ENCODE measurements around the gene NPSR1. TPM values are rescaled to one million over a fixed set of nuclear protein-coding genes. Genes with fewer than 3 reads are reported as not detected.

Gene NPSR1
- total and polyA plus RNA-seq, 4 donors, result not detected

GRCh38 chr7:34758111-34758601 lies 100.1 kb downstream of the NPSR1 start:
- WGBS, 2 donors, result 71 to 85% methylated on average over 1 of the region's 1 CpG
- DNase-seq, result no peak
- Histone ChIP-seq H3K27me3 (ENCODE audit: control insufficient read depth in 1 of 2, insufficient read depth in 2 of 2, low read length in 1 of 2) (peaks cover 0 to 1% of the 10 kb centered on the region in 2 donors), H3K4me1 (ENCODE audit: control insufficient read depth in 1 of 2, insufficient read depth in 2 of 2, low read length in 2 of 2) (no peaks in the 10 kb centered on the region), H3K36me3 (ENCODE audit: control insufficient read depth in 1 of 2, insufficient read depth in 2 of 2, low read length in 1 of 2) (no peaks in the 10 kb centered on the region), H3K27ac (ENCODE audit: low read depth in 1 of 2, low read length in 2 of 2) (no peak overlapping the region), H3K4me3 (ENCODE audit: low read length in 2 of 2) (no peak overlapping the region), H3K9me3 (ENCODE audit: control insufficient read depth, low read length) (no peaks in the 10 kb centered on the region)
- no peak for ATAC-seq (ENCODE audit: low FRiP score)
- intact Hi-C loops (cut with DNase I), result no loop called here

- Histone ChIP-seq H3K4me1 (ENCODE audit: control insufficient read depth in 1 of 2, insufficient read depth in 2 of 2, low read length in 2 of 2) (no peaks in the 10 kb centered on the region), H3K36me3 (ENCODE audit: control insufficient read depth in 1 of 2, insufficient read depth in 2 of 2, low read length in 1 of 2) (no peaks in the 10 kb centered on the region), H3K27me3 (ENCODE audit: control insufficient read depth in 1 of 2, insufficient read depth in 2 of 2, low read length in 1 of 2) (peaks cover 0 to 1% of the 10 kb centered on the region in 2 donors), H3K4me3 (ENCODE audit: low read length in 2 of 2) (no peak overlapping the region), H3K9me3 (ENCODE audit: control insufficient read depth, low read length) (no peaks in the 10 kb centered on the region), H3K27ac (ENCODE audit: low read depth in 1 of 2, low read length in 2 of 2) (no peak overlapping the region)
- ATAC-seq (ENCODE audit: low FRiP score), result no peak
- intact Hi-C loops (cut with DNase I), result no loop called here
- WGBS, 2 donors, result 71 to 81% methylated on average over 3 of the region's 3 CpGs
- DNase-seq, result no peak
These were observed 101.6 kb downstream of the NPSR1 start for GRCh38 chr7:34759477-34760125.

GRCh38 chr7:34760271-34760670 lies 102.3 kb downstream of the NPSR1 start:
- no peaks in the 10 kb centered on the region for H3K36me3 ChIP-seq (ENCODE audit: control insufficient read depth in 1 of 2, insufficient read depth in 2 of 2, low read length in 1 of 2)
- ATAC-seq (ENCODE audit: low FRiP score) (no peak), DNase-seq (no peak)
- WGBS, 2 donors, result 57 to 61% methylated on average over 2 of the region's 2 CpGs
- no peak overlapping the region for H3K27ac ChIP-seq (ENCODE audit: low read depth in 1 of 2, low read length in 2 of 2)
- peaks cover 0 to 1% of the 10 kb centered on the region in 2 donors for H3K27me3 ChIP-seq (ENCODE audit: control insufficient read depth in 1 of 2, insufficient read depth in 2 of 2, low read length in 1 of 2)
- H3K4me3 ChIP-seq (ENCODE audit: low read length in 2 of 2), result no peak overlapping the region
- no peaks in the 10 kb centered on the region for H3K4me1 ChIP-seq (ENCODE audit: control insufficient read depth in 1 of 2, insufficient read depth in 2 of 2, low read length in 2 of 2)
- intact Hi-C loops (cut with DNase I), result no loop called here
- no peaks in the 10 kb centered on the region for H3K9me3 ChIP-seq (ENCODE audit: control insufficient read depth, low read length)

GRCh38 chr7:34761206-34761605 lies 103.2 kb downstream of the NPSR1 start:
- WGBS, 2 donors, result 66 to 77% methylated on average over 1 of the region's 1 CpG
- Histone ChIP-seq H3K9me3 (ENCODE audit: control insufficient read depth, low read length) (no peaks in the 10 kb centered on the region), H3K4me1 (ENCODE audit: control insufficient read depth in 1 of 2, insufficient read depth in 2 of 2, low read length in 2 of 2) (no peaks in the 10 kb centered on the region), H3K27me3 (ENCODE audit: control insufficient read depth in 1 of 2, insufficient read depth in 2 of 2, low read length in 1 of 2) (peaks cover 0 to 1% of the 10 kb centered on the region in 2 donors), H3K4me3 (ENCODE audit: low read length in 2 of 2) (no peak overlapping the region), H3K36me3 (ENCODE audit: control insufficient read depth in 1 of 2, insufficient read depth in 2 of 2, low read length in 1 of 2) (no peaks in the 10 kb centered on the region), H3K27ac (ENCODE audit: low read depth in 1 of 2, low read length in 2 of 2) (no peak overlapping the region)
- ATAC-seq (ENCODE audit: low FRiP score), result no peak
- no peak for DNase-seq
- intact Hi-C loops (cut with DNase I), result no loop called here

GRCh38 chr7:34761627-34762026 lies 103.6 kb downstream of the NPSR1 start:
- no peaks in the 10 kb centered on the region for H3K36me3 ChIP-seq (ENCODE audit: control insufficient read depth in 1 of 2, insufficient read depth in 2 of 2, low read length in 1 of 2)
- no peak for ATAC-seq (ENCODE audit: low FRiP score)
- intact Hi-C loops (cut with DNase I), result no loop called here

GRCh38 chr7:34762764-34763163 lies 104.7 kb downstream of the NPSR1 start:
- Histone ChIP-seq H3K27ac (ENCODE audit: low read depth in 1 of 2, low read length in 2 of 2) (no peak overlapping the region), H3K36me3 (ENCODE audit: control insufficient read depth in 1 of 2, insufficient read depth in 2 of 2, low read length in 1 of 2) (no peaks in the 10 kb centered on the region), H3K4me1 (ENCODE audit: control insufficient read depth in 1 of 2, insufficient read depth in 2 of 2, low read length in 2 of 2) (no peaks in the 10 kb centered on the region), H3K4me3 (ENCODE audit: low read length in 2 of 2) (no peak overlapping the region), H3K27me3 (ENCODE audit: control insufficient read depth in 1 of 2, insufficient read depth in 2 of 2, low read length in 1 of 2) (peaks cover 0 to 1% of the 10 kb centered on the region in 2 donors), H3K9me3 (ENCODE audit: control insufficient read depth, low read length) (no peaks in the 10 kb centered on the region)
- ATAC-seq (ENCODE audit: low FRiP score) (no peak), DNase-seq (no peak)
- WGBS, 2 donors, result 38 to 46% methylated on average over 2 of the region's 2 CpGs
- intact Hi-C loops (cut with DNase I), result no loop called here

More at GRCh38 chr7:34761627-34762026, 103.6 kb downstream of the NPSR1 start:
- H3K4me3 ChIP-seq (ENCODE audit: low read length in 2 of 2), result no peak overlapping the region
- H3K27ac ChIP-seq (ENCODE audit: low read depth in 1 of 2, low read length in 2 of 2), result no peak overlapping the region
- no peaks in the 10 kb centered on the region for H3K4me1 ChIP-seq (ENCODE audit: control insufficient read depth in 1 of 2, insufficient read depth in 2 of 2, low read length in 2 of 2)
- H3K9me3 ChIP-seq (ENCODE audit: control insufficient read depth, low read length), result no peaks in the 10 kb centered on the region
- no peak for DNase-seq
- H3K27me3 ChIP-seq (ENCODE audit: control insufficient read depth in 1 of 2, insufficient read depth in 2 of 2, low read length in 1 of 2), result peaks cover 0 to 1% of the 10 kb centered on the region in 2 donors

GRCh38 chr7:34772296-34772938 lies 114.4 kb downstream of the NPSR1 start:
- Histone ChIP-seq H3K4me3 (ENCODE audit: low read length in 2 of 2) (no peak overlapping the region), H3K27me3 (ENCODE audit: control insufficient read depth in 1 of 2, insufficient read depth in 2 of 2, low read length in 1 of 2) (no peaks in the 10 kb centered on the region), H3K9me3 (ENCODE audit: control insufficient read depth, low read length) (no peaks in the 10 kb centered on the region), H3K36me3 (ENCODE audit: control insufficient read depth in 1 of 2, insufficient read depth in 2 of 2, low read length in 1 of 2) (no peaks in the 10 kb centered on the region), H3K4me1 (ENCODE audit: control insufficient read depth in 1 of 2, insufficient read depth in 2 of 2, low read length in 2 of 2) (no peaks in the 10 kb centered on the region), H3K27ac (ENCODE audit: low read depth in 1 of 2, low read length in 2 of 2) (no peak overlapping the region)
- no peak for DNase-seq
- ATAC-seq (ENCODE audit: low FRiP score), result no peak
- intact Hi-C loops (cut with DNase I), result no loop called here

- intact Hi-C loops (cut with DNase I), result no loop called here
- Histone ChIP-seq H3K27ac (ENCODE audit: low read depth in 1 of 2, low read length in 2 of 2) (no peak overlapping the region), H3K27me3 (ENCODE audit: control insufficient read depth in 1 of 2, insufficient read depth in 2 of 2, low read length in 1 of 2) (no peaks in the 10 kb centered on the region), H3K4me3 (ENCODE audit: low read length in 2 of 2) (no peak overlapping the region), H3K36me3 (ENCODE audit: control insufficient read depth in 1 of 2, insufficient read depth in 2 of 2, low read length in 1 of 2) (no peaks in the 10 kb centered on the region), H3K4me1 (ENCODE audit: control insufficient read depth in 1 of 2, insufficient read depth in 2 of 2, low read length in 2 of 2) (no peaks in the 10 kb centered on the region), H3K9me3 (ENCODE audit: control insufficient read depth, low read length) (no peaks in the 10 kb centered on the region)
- ATAC-seq (ENCODE audit: low FRiP score) (no peak), DNase-seq (no peak)
- 56 to 69% methylated on average over 1 of the region's 1 CpG for WGBS, 2 donors
These were observed 118.8 kb downstream of the NPSR1 start for GRCh38 chr7:34776748-34777358.

GRCh38 chr7:34780546-34780945 lies 122.5 kb downstream of the NPSR1 start:
- H3K27ac ChIP-seq (ENCODE audit: low read depth in 1 of 2, low read length in 2 of 2), result no peak overlapping the region
- peaks cover 2% of the 10 kb centered on the region for H3K9me3 ChIP-seq (ENCODE audit: control insufficient read depth, low read length)
- ATAC-seq (ENCODE audit: low FRiP score) (no peak), DNase-seq (no peak)
- intact Hi-C loops (cut with DNase I), result no loop called here
- no peaks in the 10 kb centered on the region for H3K36me3 ChIP-seq (ENCODE audit: control insufficient read depth in 1 of 2, insufficient read depth in 2 of 2, low read length in 1 of 2)
- H3K27me3 ChIP-seq (ENCODE audit: control insufficient read depth in 1 of 2, insufficient read depth in 2 of 2, low read length in 1 of 2), result no peaks in the 10 kb centered on the region
- WGBS, 2 donors, result 27 to 33% methylated on average over 3 of the region's 3 CpGs
- no peak overlapping the region for H3K4me3 ChIP-seq (ENCODE audit: low read length in 2 of 2)
- H3K4me1 ChIP-seq (ENCODE audit: control insufficient read depth in 1 of 2, insufficient read depth in 2 of 2, low read length in 2 of 2), result no peaks in the 10 kb centered on the region
